ENCODE data around the gene DPYSL3. TPM values are rescaled to one million over a fixed set of nuclear protein-coding genes. Genes with fewer than 3 reads are reported as not detected.

Gene DPYSL3
- total RNA-seq, 1 experiment from 2014 or later = 106 TPM

DNA sequence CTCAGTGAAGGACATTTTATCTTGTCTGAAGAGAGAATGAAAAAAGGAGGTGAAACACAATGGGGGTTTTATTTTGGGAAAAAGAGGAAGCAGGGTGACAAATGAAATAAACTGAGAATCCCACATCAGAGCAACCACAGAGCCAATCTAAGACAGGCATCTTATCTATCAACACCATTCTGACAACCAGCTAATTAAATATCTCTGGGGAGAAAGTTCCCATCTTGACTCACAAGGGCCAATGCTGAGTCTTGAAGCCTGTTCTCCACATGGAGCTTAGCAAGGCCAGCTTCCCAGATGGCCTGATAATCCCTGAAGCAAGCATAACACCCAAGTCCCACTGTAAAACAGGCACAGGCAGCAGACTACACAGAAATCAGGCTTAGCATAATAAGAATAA is 30.4 kb downstream of the DPYSL3 start:
- DNase-seq = no peak
- Mint-ChIP-seq H3K4me1 (ENCODE audit: low read depth, unreplicated experiment) (no peaks in the 10 kb centered on the region), H3K27ac (ENCODE audit: unreplicated experiment) (no peak overlapping the region), H3K27me3 (ENCODE audit: insufficient read depth, unreplicated experiment) (peaks cover 4% of the 10 kb centered on the region), H3K9me3 (ENCODE audit: unreplicated experiment) (peaks cover 9% of the 10 kb centered on the region), H3K36me3 (ENCODE audit: insufficient read depth, unreplicated experiment) (no peaks in the 10 kb centered on the region), H3K4me3 (ENCODE audit: unreplicated experiment) (no peak overlapping the region)
- ChIA-PET CTCF (no interaction called here), POLR2A (no interaction called here)
- H3K27me3 ChIP-seq (replicated peaks; ENCODE audit: control insufficient read depth, insufficient read depth, low read length) = no peaks in the 10 kb centered on the region
- no peaks in the 10 kb centered on the region for H3K4me1 ChIP-seq
- H3K36me3 ChIP-seq (ENCODE audit: control insufficient read depth, insufficient read depth, low read length) = no peaks in the 10 kb centered on the region
- no peaks in the 10 kb centered on the region for H3K9me3 ChIP-seq
- intact Hi-C loops (cut with micrococcal nuclease; ENCODE audit: unreplicated experiment) = no loop called here
- BruUV-seq (replicated peaks) = no TSS peak
- TF ChIP-seq CTCF (IDR thresholded peaks at IDR 0.05; ENCODE audit: insufficient read depth in 1 of 2, low read depth in 1 of 2, low read length in 1 of 2, severe bottlenecking in 1 of 2, unreplicated experiment in 1 of 2) = no peak
- no peak overlapping the region for H3K4me3 ChIP-seq (ENCODE audit: low read depth, low read length)

- peaks cover 9% of the 10 kb centered on the region for H3K9me3 Mint-ChIP-seq (ENCODE audit: unreplicated experiment)
- ChIA-PET POLR2A (no interaction called here), CTCF (no interaction called here)
- Histone ChIP-seq H3K4me3 (ENCODE audit: low read depth, low read length) (no peak overlapping the region), H3K4me1 (no peaks in the 10 kb centered on the region), H3K36me3 (ENCODE audit: control insufficient read depth, insufficient read depth, low read length) (no peaks in the 10 kb centered on the region), H3K27me3 (replicated peaks; ENCODE audit: control insufficient read depth, insufficient read depth, low read length) (no peaks in the 10 kb centered on the region), H3K9me3 (no peaks in the 10 kb centered on the region)
- intact Hi-C loops (cut with micrococcal nuclease; ENCODE audit: unreplicated experiment) = no loop called here
- peaks cover 7% of the 10 kb centered on the region for H3K27me3 Mint-ChIP-seq (ENCODE audit: insufficient read depth, unreplicated experiment)
- no TSS peak for BruUV-seq (replicated peaks)
- H3K4me3 Mint-ChIP-seq (ENCODE audit: unreplicated experiment) = no peak overlapping the region
- no peaks in the 10 kb centered on the region for H3K4me1 Mint-ChIP-seq (ENCODE audit: low read depth, unreplicated experiment)
- no peak for DNase-seq
- TF ChIP-seq CTCF (IDR thresholded peaks at IDR 0.05; ENCODE audit: insufficient read depth in 1 of 2, low read depth in 1 of 2, low read length in 1 of 2, severe bottlenecking in 1 of 2, unreplicated experiment in 1 of 2) = no peak
- H3K27ac Mint-ChIP-seq (ENCODE audit: unreplicated experiment) = no peak overlapping the region
- H3K36me3 Mint-ChIP-seq (ENCODE audit: insufficient read depth, unreplicated experiment) = no peaks in the 10 kb centered on the region
Measured at GRCh38 chr5:147474140-147474539, 35.7 kb downstream of the DPYSL3 start.

DNA sequence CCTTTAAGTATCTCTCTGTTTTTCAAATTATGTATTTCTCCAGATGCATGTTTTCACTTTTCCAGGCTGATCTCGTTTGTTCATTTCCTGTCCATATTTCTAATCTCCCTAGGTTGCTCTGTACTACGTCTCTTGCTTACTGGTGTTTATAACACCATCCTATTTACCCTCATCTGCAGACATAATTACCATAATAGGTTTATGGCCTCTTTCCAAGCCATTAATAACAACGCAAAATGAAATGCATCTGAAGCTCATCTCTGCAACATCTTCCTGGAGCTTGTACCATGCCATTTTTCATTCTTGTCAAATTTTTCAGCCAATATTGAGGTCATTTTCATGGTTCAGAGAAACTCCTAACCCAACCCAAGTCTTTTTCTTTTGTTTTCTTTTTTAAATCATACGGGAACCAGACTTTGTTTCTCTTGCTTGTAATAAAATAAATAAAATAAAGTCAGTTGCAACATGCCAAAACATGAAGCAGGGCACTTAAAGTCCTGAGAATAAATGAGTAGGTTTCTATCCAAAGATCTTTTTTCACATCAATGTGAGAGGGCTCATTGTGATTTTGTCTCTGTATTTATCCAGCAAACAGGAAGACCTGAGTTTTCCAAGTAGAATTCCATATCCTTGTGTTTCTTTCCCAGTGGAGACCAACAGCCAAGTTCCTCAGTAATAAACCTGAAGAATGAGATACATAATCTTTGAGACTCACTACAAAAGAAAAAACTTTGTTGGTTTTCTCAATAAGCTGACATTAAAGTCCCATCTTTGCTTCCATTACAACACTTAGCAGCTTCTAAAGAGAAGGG is 37.0 kb downstream of the DPYSL3 start:
- Mint-ChIP-seq H3K36me3 (ENCODE audit: insufficient read depth, unreplicated experiment) (no peaks in the 10 kb centered on the region), H3K4me1 (ENCODE audit: low read depth, unreplicated experiment) (no peaks in the 10 kb centered on the region), H3K27me3 (ENCODE audit: insufficient read depth, unreplicated experiment) (peaks cover 7% of the 10 kb centered on the region), H3K27ac (ENCODE audit: unreplicated experiment) (no peak overlapping the region), H3K4me3 (ENCODE audit: unreplicated experiment) (no peak overlapping the region), H3K9me3 (ENCODE audit: unreplicated experiment) (peaks cover 9% of the 10 kb centered on the region)
- intact Hi-C loops (cut with micrococcal nuclease; ENCODE audit: unreplicated experiment) = no loop called here
- H3K4me3 ChIP-seq (ENCODE audit: low read depth, low read length) = no peak overlapping the region
- POLR2A ChIA-PET = no interaction called here
- CTCF ChIA-PET = no interaction called here
- DNase-seq = no peak
- H3K27me3 ChIP-seq (replicated peaks; ENCODE audit: control insufficient read depth, insufficient read depth, low read length) = no peaks in the 10 kb centered on the region
- H3K36me3 ChIP-seq (ENCODE audit: control insufficient read depth, insufficient read depth, low read length) = no peaks in the 10 kb centered on the region
- no peaks in the 10 kb centered on the region for H3K9me3 ChIP-seq
- TF ChIP-seq CTCF (IDR thresholded peaks at IDR 0.05; ENCODE audit: insufficient read depth in 1 of 2, low read depth in 1 of 2, low read length in 1 of 2, severe bottlenecking in 1 of 2, unreplicated experiment in 1 of 2) = no peak
- no peaks in the 10 kb centered on the region for H3K4me1 ChIP-seq
- no TSS peak for BruUV-seq (replicated peaks)

Measured in Caco-2 (cell line).